Endodermal cell (in vitro differentiated cells): ENCODE results near the gene SMURF2. TPM values are rescaled to one million over a fixed set of nuclear protein-coding genes. Genes with fewer than 3 reads are reported as not detected.
A peak's percentile ranks its signal among the peaks of the same experiment; 100 is the strongest.
"Not testable (repeated sequence)": the region's sequence is repeated elsewhere in the genome, so short reads cannot be mapped to it uniquely, and the experiment has no call there.

Experiments used
- DNase-seq: peaks from one replicate; pipeline ENCODE4 v3.0.0-alpha.2; 2017
- H3K27ac ChIP-seq: 2 replicates; pipeline ENCODE4 v1.5.1; 2013; ENCODE audit warnings: mild to moderate bottlenecking, low read depth, low read length, moderate library complexity
- H3K27me3 ChIP-seq: 2 replicates; pipeline ENCODE4 v1.6.1; 2013; ENCODE audit warnings: mild to moderate bottlenecking, low read length, moderate library complexity; ENCODE audit not compliant: insufficient read depth, control insufficient read depth, poor library complexity, severe bottlenecking
- H3K36me3 ChIP-seq: 2 replicates; pipeline ENCODE4 v1.7.0; 2013; ENCODE audit warnings: mild to moderate bottlenecking, low read length, moderate library complexity; ENCODE audit not compliant: control insufficient read depth, insufficient read depth
- H3K4me1 ChIP-seq: one replicate; pipeline ENCODE4 v1.7.0; 2013; ENCODE audit warnings: low read length; ENCODE audit not compliant: control insufficient read depth, insufficient read depth
- H3K4me3 ChIP-seq: 2 replicates; pipeline ENCODE4 v1.5.1; 2013; ENCODE audit warnings: mild to moderate bottlenecking, low read length, moderate library complexity
- H3K9ac ChIP-seq: 2 replicates; pipeline ENCODE4 v1.6.1; 2013; ENCODE audit warnings: mild to moderate bottlenecking, low read length, moderate library complexity; ENCODE audit not compliant: poor library complexity, severe bottlenecking; ENCODE audit errors: extremely low read depth
- H3K9me3 ChIP-seq: 2 replicates; pipeline ENCODE4 v1.6.1; 2013; ENCODE audit warnings: mild to moderate bottlenecking, low read length, moderate library complexity; ENCODE audit not compliant: control insufficient read depth
- H3K27ac Mint-ChIP-seq: 2 replicates; pipeline ENCODE4 v1.8.0; 2020; ENCODE audit warnings: mixed read lengths
- H3K27me3 Mint-ChIP-seq: 2 replicates; pipeline ENCODE4 v1.8.0; 2021; ENCODE audit warnings: mild to moderate bottlenecking, mixed read lengths; ENCODE audit not compliant: insufficient read depth
- H3K36me3 Mint-ChIP-seq: 2 replicates; pipeline ENCODE4 v1.8.0; 2020; ENCODE audit warnings: low read depth, mixed read lengths
- H3K4me1 Mint-ChIP-seq: 2 replicates; pipeline ENCODE4 v1.8.0; 2020; ENCODE audit warnings: mixed read lengths
- H3K4me3 Mint-ChIP-seq: 2 replicates; pipeline ENCODE4 v1.8.0; 2020; ENCODE audit warnings: mild to moderate bottlenecking, moderate library complexity, mixed read lengths
- H3K9me3 Mint-ChIP-seq: 2 replicates; pipeline ENCODE4 v1.8.0; 2020; ENCODE audit warnings: mild to moderate bottlenecking, mixed read lengths
- whole genome bisulfite sequencing, 2 experiments: methylation state at CpG; one replicate each; pipeline versions ENCODE4 v1.1.5 to v1.1.7; 2013; ENCODE audit warnings: missing lambda C conversion rate in 2 of 2, mixed read lengths in 1 of 2; ENCODE audit not compliant: insufficient coverage in 1 of 2, insufficient read length in 1 of 2; 5-methylcytosine and 5-hydroxymethylcytosine counted together
- total RNA-seq, 2 donors: library from RNA; stranded (reverse); fragmentation: NEBNext Ultra II Directional in 1 of 2; extraction: Animal tissue kit (Norgen Biotek cat#: 25700) in 1 of 2; gene quantifications; 2 replicates in 1 of 2; 3 replicates in 1 of 2; pipeline ENCODE4 v1.2.1, GENCODE V29; 2021
- TF ChIP-seq, protein P1 (sequence below): fragments of 200-600 bp; sonication (generic); conservative IDR thresholded peaks from 2 replicates; pipeline ENCODE4 v1.5.0; 2021; ENCODE audit warnings: antibody characterized with exemption, mild to moderate bottlenecking

SMURF2 gene
- total RNA-seq, 2 donors from 2014 or later, result 33.6 to 34.1 TPM

DNA sequence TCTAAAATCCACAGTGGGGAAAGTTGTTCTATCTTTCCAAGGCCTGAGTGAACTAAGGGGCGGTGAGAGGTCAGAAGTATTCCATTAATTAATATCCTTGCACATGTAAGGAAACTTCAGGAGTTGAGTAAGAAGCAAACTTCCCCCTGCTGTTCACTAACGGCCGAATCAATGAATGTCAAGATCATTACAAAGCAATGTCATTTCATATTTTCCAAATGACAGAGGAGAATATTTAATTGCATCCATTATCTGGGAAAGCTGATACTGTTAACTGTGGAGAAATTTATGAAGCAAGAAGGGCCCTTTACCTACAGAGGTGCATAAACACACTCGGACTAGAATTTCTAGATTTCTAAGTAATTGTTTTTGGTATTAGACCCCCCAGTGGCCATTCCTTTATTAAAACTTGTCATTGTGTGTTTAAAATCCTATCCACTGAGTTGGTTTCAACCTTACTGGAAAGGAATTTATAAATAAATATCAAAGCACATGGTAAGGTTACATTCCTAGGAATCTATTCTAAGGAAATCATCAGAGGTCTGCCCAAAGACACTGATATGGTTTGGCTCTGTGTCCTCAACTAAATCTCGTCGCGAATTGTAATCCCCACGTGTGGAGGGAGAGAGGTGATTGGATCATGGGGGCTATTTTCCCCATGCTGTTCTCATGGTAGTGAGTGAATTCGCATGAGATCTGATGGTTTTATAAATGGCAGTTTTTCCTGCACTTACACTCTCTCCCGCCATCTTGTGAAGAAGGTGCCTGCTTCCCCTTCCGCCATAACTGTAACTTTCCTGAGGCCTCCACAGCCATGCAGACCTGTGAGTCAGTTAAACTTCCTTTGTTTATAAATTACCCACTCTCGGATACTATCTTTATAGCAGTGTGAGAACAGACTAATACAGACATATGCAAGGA lies 20.4 kb upstream of the SMURF2 start:
- Mint-ChIP-seq H3K4me3 (no peak overlapping the region), H3K27ac (no peak overlapping the region), H3K36me3 (no peaks in the 10 kb centered on the region), H3K9me3 (no peaks in the 10 kb centered on the region), H3K4me1 (no peaks in the 10 kb centered on the region), H3K27me3 (no peaks in the 10 kb centered on the region)
- no peaks in the 10 kb centered on the region for H3K9me3 ChIP-seq
- TF ChIP-seq, protein P1, sequence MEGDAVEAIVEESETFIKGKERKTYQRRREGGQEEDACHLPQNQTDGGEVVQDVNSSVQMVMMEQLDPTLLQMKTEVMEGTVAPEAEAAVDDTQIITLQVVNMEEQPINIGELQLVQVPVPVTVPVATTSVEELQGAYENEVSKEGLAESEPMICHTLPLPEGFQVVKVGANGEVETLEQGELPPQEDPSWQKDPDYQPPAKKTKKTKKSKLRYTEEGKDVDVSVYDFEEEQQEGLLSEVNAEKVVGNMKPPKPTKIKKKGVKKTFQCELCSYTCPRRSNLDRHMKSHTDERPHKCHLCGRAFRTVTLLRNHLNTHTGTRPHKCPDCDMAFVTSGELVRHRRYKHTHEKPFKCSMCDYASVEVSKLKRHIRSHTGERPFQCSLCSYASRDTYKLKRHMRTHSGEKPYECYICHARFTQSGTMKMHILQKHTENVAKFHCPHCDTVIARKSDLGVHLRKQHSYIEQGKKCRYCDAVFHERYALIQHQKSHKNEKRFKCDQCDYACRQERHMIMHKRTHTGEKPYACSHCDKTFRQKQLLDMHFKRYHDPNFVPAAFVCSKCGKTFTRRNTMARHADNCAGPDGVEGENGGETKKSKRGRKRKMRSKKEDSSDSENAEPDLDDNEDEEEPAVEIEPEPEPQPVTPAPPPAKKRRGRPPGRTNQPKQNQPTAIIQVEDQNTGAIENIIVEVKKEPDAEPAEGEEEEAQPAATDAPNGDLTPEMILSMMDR, result no peak
- no peak overlapping the region for H3K27ac ChIP-seq
- no peak overlapping the region for H3K9ac ChIP-seq
- WGBS, 2 experiments, result 90 to 93% methylated on average over 9 to 12 of the region's 12 CpGs
- no peaks in the 10 kb centered on the region for H3K27me3 ChIP-seq
- H3K4me1 ChIP-seq, result no peaks in the 10 kb centered on the region
- no peak for DNase-seq
- no peak overlapping the region for H3K4me3 ChIP-seq
- no peaks in the 10 kb centered on the region for H3K36me3 ChIP-seq

DNA sequence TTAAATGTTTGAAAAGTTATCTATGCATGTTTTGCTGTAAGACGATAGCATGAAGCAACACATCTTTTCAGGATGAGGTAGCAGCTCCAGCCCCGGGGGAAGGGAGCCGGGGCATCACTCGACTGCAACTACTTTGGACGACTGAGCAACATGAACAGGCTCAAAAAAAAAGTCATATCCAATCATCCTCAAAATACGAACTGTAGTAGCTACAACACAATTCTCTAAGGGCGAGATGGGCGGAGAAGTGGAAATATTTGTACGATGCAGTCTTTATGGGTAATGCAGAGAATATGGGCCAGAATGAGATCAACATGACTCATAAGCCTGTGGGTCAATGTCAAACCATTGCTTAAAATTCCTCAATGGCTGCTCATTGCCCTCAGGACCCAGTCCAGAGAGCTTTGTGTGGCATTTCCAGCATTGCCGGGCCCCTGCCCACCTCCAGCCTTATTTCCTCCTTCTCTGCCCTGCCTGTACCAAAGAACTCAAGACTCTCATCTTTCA lies 17.7 kb upstream of the SMURF2 start:
- Mint-ChIP-seq H3K4me3 (no peak overlapping the region), H3K36me3 (no peaks in the 10 kb centered on the region), H3K27ac (no peak overlapping the region), H3K9me3 (no peaks in the 10 kb centered on the region), H3K27me3 (no peaks in the 10 kb centered on the region), H3K4me1 (no peaks in the 10 kb centered on the region)
- Histone ChIP-seq H3K27ac (no peak overlapping the region), H3K36me3 (no peaks in the 10 kb centered on the region), H3K9ac (no peak overlapping the region), H3K9me3 (no peaks in the 10 kb centered on the region), H3K4me1 (no peaks in the 10 kb centered on the region), H3K27me3 (no peaks in the 10 kb centered on the region), H3K4me3 (no peak overlapping the region)
- 89 to 91% methylated on average over 7 to 10 of the region's 10 CpGs for WGBS, 2 experiments
- peak; percentile 42 for DNase-seq
- TF ChIP-seq, protein P1, result no peak

DNA sequence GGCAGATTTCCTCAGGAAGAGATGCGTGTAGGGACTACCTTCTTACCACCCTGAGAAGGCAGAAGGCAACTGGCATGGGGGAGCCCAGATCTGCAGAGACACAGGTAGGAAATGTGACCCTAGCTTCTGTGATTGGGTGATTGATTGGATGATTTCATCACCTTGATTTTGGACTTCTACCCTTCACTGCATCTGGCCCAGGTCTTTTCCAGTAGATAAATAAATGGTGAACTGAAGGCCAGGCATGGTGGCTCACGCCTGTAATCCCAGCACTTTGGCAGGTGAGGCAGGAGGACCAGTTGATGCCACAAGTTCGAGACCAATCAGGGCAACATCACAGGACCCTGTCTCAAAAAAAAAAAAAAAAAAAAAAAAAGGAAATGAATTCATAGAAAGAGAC lies 14.7 kb upstream of the SMURF2 start:
- Histone ChIP-seq H3K9me3 (no peaks in the 10 kb centered on the region), H3K27me3 (no peaks in the 10 kb centered on the region), H3K36me3 (no peaks in the 10 kb centered on the region), H3K4me1 (no peaks in the 10 kb centered on the region), H3K27ac (no peak overlapping the region), H3K4me3 (no peak overlapping the region), H3K9ac (no peak overlapping the region)
- WGBS, 2 experiments, result 36 to 65% methylated on average over 2 to 3 of the region's 3 CpGs
- no peaks in the 10 kb centered on the region for H3K4me1 Mint-ChIP-seq
- no peaks in the 10 kb centered on the region for H3K27me3 Mint-ChIP-seq
- no peak overlapping the region for H3K4me3 Mint-ChIP-seq
- H3K36me3 Mint-ChIP-seq, result no peaks in the 10 kb centered on the region
- no peak overlapping the region for H3K27ac Mint-ChIP-seq
- TF ChIP-seq, protein P1, result no peak
- no peaks in the 10 kb centered on the region for H3K9me3 Mint-ChIP-seq
- peak; percentile 20 for DNase-seq

DNA sequence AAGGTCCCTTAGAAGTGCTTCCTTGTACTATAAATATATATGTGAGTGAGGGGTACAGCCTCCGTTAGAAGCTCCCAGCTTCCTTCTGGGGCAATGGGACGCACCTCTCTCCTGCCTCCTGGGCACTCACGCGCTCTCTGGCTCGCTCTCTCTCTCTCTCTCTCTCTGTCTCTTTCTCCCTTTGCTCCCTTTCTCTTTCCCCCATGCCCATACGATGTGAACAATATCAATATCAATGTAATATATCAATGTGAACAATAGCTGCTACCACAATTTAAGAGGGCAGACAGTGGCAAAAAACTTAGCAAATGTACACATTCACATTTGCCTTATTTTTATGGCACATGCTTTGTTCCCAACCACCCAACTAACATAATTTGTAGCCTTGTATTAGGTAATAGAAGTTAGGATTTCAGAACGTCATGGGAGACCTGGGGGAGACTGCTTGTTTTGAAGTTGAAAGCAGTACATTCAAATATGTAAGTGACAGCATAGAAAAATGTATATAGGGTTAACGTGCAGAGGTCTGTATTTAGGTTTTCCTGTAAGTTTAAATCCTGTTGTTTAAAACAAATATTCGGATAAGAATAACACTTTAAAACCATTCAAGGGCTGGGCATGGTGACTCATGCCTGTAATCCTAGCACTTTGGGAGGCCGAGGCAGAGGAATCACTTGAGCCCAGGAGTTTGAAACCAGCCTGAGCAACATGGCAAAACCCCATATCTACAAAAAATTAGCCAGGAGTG lies 8.9 kb upstream of the SMURF2 start:
- 87 to 90% methylated on average over 4 to 9 of the region's 10 CpGs for WGBS, 2 experiments
- H3K27me3 Mint-ChIP-seq, H3K9ac ChIP-seq: not testable (repeated sequence)

More for the DNA sequence above, 8.9 kb upstream of the SMURF2 start:
- not testable (repeated sequence) for H3K36me3 Mint-ChIP-seq, H3K27ac Mint-ChIP-seq, H3K4me1 ChIP-seq, H3K4me1 Mint-ChIP-seq, H3K27ac ChIP-seq, H3K36me3 ChIP-seq, H3K27me3 ChIP-seq, H3K4me3 ChIP-seq, H3K4me3 Mint-ChIP-seq, H3K9me3 Mint-ChIP-seq, H3K9me3 ChIP-seq
- DNase-seq, result peak; percentile 30
